Measurements from ENCODE around the gene TPM2.

TPM2 gene

DNA sequence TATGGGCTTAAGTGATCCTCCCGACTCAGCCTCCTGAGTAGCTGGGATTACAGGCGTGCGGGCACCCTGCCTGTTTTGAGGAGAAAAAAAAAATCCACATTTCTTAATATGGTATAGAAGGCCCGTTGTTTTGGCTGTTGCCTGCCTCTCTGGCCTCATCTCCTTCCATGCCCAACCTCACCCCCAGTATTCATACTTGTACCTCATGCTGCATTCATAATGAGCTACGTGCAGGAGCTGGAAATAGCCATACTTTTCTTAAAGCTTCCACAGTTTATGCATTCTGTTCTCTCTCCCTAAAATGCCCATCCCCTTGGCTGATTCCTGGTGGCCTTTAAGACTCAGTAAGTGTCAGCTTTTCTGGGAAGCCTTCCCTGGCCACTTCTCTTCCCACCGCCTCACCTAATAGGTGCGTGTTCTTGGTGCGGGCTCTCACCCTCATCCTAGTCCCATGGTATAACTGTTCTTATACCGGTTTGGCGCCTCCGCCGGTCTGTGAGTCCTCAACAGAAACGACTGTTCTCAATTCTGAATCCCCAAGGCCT lies 2.1 kb upstream of the TPM2 start:
- DNase-seq = no peak

DNA sequence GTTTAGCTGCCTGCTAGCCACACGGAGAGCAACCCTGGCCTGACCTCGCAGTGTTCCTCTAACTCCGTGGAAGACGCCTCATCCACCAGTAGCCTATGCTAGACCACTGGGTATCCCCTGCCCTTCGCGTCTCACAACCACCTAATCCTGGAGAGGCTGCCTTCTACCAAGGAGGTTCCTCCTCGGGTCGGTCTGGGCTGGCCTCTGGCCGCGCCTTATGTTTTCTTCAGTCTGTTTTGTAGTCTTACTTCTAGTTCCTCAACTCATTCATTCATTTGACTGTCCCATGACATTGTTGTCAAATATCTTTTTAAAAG lies 1.6 kb upstream of the TPM2 start:
- no peak for DNase-seq

DNA sequence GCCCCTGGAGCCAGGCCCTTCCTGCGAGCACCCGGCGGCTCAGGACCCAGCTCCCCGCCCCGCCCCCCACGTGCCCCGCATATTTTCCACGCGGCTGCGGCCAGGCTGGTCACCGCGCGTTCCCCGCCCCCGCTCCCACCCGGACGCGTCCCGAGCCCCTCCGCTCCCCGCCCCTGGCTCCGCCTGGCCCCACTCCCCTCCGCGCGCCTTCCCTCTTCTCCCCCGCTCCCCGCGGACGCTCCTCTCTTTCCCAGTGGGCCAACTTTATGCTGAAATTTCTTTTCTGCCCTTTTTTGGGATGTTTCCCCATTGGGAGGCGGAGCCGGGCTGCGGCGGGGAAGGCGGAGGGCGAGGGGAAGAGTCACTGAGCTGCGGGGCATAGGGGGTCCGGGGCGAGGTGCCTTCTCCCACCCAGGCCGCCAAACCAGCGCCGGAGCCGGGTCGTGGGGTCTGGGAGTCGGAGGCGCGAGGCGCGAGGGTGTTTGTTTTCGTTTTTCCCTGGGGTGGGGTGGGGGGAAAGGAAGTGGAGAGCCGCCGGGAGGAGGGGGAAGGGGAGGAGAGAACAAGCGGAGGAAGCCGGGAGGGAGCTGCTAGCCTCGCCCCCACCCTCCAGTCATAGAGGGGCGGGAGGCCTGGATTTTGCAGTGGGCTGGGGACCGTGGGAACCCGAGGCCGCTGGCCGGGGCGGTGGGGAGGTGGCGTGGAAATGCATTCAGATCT lies 1.0 kb upstream of the TPM2 start:
- DNase-seq = no peak

DNA sequence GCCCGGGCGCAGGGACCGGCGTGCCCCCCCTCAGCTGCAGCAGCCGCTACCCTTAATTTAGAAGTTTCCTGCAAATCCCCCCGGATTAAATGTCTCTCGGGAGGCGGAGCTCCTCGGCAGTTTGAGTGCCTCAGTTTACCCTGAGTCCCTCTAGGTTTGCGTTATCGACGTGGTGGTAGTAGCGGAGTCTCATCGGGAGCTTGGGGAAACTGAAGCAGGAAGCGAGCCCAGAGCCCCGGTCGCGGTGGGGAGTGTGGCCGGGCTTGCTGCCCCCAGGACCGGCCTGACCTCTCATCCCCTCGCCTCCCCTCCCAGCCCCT lies 529 bp upstream of the TPM2 start:
- DNase-seq = no peak

DNA sequence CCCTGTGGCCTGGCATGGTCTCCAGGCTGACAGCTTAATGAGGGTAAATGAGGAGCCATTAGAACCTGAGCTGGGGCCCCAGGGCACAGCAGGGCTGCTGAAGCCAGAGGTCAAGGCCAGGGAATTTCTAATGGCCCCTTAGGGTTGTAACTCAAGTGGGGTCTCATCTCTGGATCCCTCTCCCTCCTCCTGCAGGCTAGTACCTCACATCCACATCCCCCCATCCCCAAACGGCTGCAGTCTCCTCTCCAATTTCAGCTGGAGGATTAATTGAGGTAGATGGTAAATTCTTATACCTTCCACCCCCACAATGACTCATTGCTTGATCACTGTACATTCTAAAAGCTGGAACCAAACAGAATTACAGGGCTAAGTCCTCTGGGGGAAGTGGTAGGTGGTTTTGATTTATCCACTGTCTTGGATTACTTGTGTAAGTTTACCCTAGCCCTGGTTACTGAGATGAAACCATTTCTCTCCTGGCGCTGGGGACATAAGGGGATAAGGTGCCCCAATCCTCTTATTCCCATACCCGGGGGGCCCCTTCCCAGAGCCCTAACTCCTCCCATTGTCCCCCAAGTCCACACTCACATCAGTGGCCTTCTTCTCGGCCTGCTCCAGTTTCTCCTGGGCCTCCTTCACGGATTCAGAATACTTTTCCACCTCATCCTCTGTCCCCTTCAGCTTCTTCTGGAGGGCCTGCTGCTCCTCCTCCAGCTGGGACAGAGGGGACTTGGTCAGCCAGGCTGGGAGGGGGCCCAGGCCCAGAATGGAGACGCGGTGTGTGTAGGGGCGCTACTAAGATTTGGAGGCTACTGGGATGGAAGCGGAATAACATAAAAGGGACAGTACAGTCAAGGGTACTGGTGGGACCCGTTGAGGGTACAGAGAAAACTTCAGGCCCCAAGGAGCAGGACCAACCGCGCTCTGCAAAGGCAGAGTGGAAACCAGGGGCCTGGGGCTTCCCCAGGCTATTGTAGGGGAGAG lies 875 bp downstream of the TPM2 start:
- no peak for DNase-seq

GRCh38 chr9:35687972-35688557 lies 1.7 kb downstream of the TPM2 start:
- no peak for DNase-seq

DNA sequence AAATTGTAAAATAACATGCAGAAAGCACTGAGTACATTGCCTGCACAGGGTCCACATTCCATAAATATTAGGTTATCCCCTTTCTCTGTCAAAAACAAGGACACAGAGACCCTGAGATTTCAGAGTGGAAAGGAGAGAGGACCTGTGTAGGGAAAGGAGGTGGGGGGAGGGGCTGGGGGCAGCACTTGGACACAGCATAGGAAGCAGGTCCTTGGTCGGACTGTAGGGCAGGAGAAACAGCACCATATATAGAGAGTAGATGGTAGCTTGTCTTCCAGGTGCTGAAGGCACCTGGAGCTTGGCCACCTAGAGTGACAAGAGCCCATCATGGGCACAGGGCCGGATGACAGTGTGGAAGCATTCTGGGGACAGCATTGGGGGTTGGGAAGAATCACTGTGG lies 2.4 kb downstream of the TPM2 start:
- DNase-seq = no peak

DNA sequence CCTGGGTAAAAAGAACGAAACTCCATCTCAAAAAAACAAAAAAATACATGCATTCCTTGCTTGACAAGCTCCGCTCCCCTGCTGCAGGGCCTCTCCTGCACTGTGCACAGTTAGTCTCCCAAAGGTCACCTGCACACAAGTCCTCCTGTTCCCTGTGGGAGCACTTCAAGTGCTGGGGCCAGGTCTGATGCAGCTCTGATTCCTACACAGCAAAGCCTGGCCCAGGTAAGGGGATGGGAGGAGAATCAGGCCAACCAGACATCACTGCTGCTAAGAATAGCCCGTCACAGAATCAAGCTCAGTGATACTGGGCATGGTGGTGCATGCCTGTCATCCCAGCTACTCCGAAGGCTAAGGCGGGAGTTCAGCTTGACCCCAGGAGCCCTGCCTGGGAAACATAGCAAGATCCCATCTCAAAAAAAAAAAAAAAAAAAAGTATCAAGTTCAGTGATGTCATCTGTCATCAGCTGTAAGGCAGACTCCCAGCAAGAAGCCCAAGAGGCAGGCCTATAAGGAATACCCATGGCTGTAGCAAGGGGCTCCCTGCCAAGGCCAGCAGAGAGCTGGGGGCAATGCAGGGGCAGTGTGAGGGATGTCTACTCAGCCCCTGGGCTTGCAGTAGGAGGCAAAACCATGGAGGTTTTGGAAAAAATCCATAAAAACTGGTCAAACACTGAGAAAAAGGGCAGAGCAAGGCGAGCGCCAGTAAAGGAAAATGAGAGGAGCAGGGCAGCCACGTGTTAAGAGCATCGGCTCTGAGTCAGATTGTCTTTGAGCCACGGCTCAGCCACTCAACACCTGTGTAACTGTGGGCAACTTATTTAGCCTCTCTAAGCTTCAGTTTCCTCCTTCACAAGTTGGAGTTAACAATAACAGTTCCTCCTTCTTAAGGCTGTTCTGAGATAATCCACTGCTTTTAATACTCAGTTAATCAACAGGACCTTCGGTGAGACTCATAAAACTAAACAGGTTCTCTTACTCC lies 3.2 kb downstream of the TPM2 start:
- DNase-seq = no peak

- no peak for DNase-seq
Observed at GRCh38 chr9:35685506-35685905, 4.2 kb downstream of the TPM2 start.

DNA sequence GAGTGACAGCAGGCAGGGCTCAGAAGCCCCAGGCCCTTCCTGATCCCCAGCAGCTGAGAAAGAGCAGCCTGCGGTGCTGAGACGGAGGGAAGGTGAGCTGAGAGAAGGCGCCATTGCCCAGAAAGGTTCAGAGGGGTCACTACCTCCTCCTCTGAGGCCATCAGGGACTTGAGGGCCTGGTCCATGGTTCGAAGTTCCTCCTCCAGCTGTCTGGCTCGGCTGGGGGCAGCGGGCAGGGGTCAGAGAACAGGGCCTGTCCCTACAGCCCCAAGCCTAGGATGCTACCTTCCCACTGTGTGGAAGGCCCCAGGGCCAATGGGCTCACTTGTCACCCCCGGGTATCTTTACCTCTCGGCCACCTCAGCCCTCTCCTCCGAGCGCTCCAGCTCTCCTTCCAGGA lies 4.8 kb downstream of the TPM2 start:
- no peak for DNase-seq

- no peak for DNase-seq
Observed at GRCh38 chr9:35683323-35683722, 6.4 kb downstream of the TPM2 start.

DNA sequence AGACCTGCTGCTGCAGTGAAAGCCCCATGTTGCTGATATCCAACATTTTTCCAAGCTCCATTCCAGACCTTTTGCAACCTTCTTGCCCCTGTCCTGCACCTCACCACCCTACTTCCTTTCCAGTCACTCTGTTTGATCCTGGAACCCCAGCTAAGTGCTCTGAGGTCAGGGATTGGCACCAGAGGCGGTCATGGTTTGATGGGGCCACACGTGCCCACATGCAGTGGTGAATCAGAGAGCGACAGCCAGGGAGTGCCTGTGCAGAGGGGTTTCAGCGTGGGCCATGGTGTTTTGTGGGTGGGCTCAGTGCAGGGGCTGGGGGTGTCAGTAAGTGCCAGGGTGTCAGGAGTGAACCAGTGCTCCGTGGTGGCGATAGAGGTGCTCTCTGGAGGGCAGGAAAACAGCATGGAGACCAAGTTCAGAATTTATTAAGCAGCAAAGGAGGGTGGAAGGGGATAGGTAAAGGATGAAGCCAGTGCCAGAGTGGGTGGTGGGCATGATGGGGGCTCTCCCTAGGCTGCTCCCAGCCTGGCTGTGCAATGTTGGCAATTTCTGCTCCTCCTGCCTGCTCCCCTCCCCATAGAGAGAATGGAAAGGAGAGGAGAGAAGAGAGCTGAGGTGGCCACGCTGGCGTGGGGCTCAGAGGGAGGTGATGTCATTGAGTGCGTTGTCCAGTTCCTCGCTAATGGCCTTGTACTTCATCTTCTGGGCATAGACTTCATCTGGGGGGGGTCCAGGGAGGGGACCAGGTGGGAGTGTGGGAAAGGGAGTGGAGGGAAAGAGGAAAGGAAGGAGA lies 7.0 kb downstream of the TPM2 start:
- DNase-seq = no peak

GRCh38 chr9:35682051-35682450 lies 7.7 kb downstream of the TPM2 start:
- no peak for DNase-seq

- no peak for DNase-seq
Observed at GRCh38 chr9:35681341-35682002, 8.3 kb downstream of the TPM2 start.

DNA sequence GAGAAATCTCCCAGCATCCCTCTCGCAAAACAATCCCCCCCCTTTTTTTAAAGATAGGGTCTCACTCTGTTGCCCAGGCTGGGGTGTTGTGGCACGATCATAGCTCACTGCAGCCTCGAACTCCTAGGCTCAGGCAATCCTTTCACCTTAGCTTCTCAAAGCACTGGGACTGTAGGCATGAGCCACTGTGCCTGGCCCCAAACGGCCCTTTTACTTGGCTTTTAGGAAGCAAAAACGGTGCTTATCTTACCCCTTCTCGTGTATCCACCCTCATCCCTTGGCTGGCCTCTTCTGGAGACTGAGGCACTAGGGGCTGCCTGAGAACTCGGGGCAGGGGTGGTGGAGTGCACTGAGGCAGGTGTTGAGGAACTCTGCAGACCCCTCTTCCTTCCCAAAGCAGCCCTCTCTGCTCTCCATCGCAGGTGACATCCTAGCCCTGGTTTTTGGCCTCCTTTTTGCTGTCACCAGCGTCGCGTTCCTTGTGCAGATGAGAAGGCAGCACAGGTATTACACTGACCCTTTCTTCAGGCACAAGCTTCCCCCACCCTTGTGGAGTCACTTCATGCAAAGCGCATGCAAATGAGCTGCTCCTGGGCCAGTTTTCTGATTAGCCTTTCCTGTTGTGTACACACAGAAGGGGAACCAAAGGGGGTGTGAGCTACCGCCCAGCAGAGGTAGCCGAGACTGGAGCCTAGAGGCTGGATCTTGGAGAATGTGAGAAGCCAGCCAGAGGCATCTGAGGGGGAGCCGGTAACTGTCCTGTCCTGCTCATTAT lies 9.2 kb downstream of the TPM2 start:
- no peak for DNase-seq

GRCh38 chr9:35679766-35680330 lies 9.9 kb downstream of the TPM2 start:
- DNase-seq = no peak

DNA sequence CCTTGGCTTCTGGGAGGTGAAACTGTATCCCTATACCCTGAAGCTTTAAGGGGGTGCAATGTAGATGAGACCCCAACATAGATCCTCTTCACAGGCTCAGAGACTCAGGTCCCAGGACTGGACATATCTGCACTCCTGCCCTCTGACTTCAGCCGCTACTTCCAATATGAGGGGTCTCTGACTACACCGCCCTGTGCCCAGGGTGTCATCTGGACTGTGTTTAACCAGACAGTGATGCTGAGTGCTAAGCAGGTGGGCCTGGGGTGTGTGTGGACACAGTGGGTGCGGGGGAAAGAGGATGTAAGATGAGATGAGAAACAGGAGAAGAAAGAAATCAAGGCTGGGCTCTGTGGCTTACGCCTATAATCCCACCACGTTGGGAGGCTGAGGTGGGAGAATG lies 10.6 kb downstream of the TPM2 start:
- no peak for DNase-seq

- no peak for DNase-seq
Observed at GRCh38 chr9:35675732-35676392, 13.9 kb downstream of the TPM2 start.

DNA sequence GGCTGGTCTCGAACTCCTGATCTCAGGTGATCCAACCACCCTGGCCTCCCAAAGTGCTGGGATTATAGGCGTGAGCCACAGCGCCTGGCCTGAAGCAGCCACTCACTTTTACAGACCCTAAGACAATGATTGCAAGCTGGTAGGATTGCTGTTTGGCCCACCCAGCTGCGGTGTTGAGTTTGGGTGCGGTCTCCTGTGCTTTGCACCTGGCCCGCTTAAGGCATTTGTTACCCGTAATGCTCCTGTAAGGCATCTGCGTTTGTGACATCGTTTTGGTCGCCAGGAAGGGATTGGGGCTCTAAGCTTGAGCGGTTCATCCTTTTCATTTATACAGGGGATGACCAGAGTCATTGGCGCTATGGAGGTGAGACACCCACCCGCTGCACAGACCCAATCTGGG lies 14.5 kb downstream of the TPM2 start:
- no peak for DNase-seq

- no peak for DNase-seq
Observed at GRCh38 chr9:35674025-35674361, 15.7 kb downstream of the TPM2 start.
